Upper lobe of left lung (tissue), 4 donors: ENCODE measurements around the gene MYADML2.

Experiments
- POLR2A ChIP-seq, 4 donors: fragments of 450-650 bp; IDR thresholded peaks; one replicate each; pipeline ENCODE4 v1.5.1; 2016 to 2017; ENCODE audit warnings: antibody characterized with exemption in 4 of 4, mild to moderate bottlenecking in 2 of 4
- POLR2AphosphoS5 ChIP-seq, 2 donors: sonication (generic); formaldehyde crosslinking; IDR thresholded peaks; one replicate each; pipeline ENCODE4 v1.5.1; 2017; ENCODE audit warnings: antibody characterized with exemption in 2 of 2
- TF ChIP-seq, protein P1 (sequence below), 6 experiments: fragments of 450-650 bp in 4 of 6; fragments of 200-600 bp in 2 of 6; sonication (generic) in 2 of 6; IDR thresholded peaks; one replicate each; pipeline ENCODE4 v1.5.1; 2016 to 2019; ENCODE audit warnings: antibody characterized with exemption in 6 of 6

DNA sequence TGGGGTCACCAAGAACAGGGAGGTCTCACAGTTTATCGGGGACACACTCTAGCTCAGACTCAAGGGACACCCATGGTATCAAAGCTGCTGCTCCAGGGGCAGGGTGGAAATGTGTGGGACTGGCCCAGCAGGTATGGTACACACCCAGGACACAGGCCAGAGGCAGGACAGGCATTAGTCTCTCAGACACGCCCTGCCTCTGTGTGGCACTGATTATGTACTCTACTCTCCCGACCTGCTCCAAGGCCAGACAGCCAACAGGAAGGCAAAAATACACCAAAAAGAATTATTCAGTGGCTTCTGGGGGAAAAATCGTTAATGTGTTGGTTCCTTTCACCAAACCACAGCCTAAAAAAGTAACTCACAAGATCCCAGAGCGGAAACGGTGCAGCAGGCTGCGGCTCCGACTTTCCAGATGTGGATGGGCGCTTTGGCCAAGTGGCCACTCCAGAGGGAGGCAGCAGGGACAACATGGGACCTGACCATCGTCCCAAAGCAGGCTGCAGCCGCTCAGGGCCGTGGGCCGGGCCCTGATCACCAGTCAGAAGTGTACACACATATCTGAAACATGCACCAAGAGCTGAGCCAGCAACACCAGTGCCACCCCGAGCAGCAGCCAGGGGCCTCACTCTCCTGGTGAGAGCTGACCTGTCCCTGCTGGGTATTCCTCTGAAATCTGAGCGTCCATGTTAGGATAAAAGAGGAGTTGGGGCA, 28.0 kb downstream of the MYADML2 start:
- no peak for TF ChIP-seq POLR2AphosphoS5 (IDR thresholded peaks at IDR 0.05)
- TF ChIP-seq, protein P1, sequence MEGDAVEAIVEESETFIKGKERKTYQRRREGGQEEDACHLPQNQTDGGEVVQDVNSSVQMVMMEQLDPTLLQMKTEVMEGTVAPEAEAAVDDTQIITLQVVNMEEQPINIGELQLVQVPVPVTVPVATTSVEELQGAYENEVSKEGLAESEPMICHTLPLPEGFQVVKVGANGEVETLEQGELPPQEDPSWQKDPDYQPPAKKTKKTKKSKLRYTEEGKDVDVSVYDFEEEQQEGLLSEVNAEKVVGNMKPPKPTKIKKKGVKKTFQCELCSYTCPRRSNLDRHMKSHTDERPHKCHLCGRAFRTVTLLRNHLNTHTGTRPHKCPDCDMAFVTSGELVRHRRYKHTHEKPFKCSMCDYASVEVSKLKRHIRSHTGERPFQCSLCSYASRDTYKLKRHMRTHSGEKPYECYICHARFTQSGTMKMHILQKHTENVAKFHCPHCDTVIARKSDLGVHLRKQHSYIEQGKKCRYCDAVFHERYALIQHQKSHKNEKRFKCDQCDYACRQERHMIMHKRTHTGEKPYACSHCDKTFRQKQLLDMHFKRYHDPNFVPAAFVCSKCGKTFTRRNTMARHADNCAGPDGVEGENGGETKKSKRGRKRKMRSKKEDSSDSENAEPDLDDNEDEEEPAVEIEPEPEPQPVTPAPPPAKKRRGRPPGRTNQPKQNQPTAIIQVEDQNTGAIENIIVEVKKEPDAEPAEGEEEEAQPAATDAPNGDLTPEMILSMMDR (IDR thresholded peaks at IDR 0.05): no peak
- no peak for TF ChIP-seq POLR2A (IDR thresholded peaks at IDR 0.05)
